Endothelial cell of umbilical vein (primary cell): Measurements from ENCODE around the gene SLC24A3. TPM values are rescaled to one million over a fixed set of nuclear protein-coding genes. Genes with fewer than 3 reads are reported as not detected.

ENCODE experiments used
- BruUV-seq: library from RNA; stranded (reverse); fragments of 400-500 nt; replicated peaks from 2 replicates; lab custom pipeline; 2021; lab: Mats Ljungman, UMichigan
- CTCF ChIA-PET: fragments of 300-600, 350-600 bp; sonication (Branson Sonifier 250); formaldehyde crosslinking; loops from one replicate; lab custom pipeline; 2021; ENCODE audit warnings: antibody characterized with exemption, inconsistent platforms; lab: Charles Lee
- POLR2A ChIA-PET: fragments of 300-600, 350-600 bp; sonication (Branson Sonifier 250); formaldehyde crosslinking; loops from one replicate; lab custom pipeline; 2021; ENCODE audit warnings: antibody characterized with exemption, inconsistent platforms; lab: Charles Lee
- DNase-seq: peaks from one replicate; pipeline ENCODE4 v3.0.0-alpha.2; 2011; ENCODE audit warnings: low read depth, low spot score
- FAIRE-seq: peaks from 2 replicates; lab custom pipeline; 2011; peaks lifted over from hg19 to GRCh38; lab: Jason Lieb, UNC
- H2AFZ ChIP-seq: 2 replicates; pipeline ENCODE4 v1.6.0; 2012; ENCODE audit warnings: low read depth, low read length, control low read depth, inconsistent platforms
- H3K27ac ChIP-seq: 2 replicates; pipeline ENCODE4 v1.5.1; 2011; ENCODE audit warnings: low read depth, mild to moderate bottlenecking, control low read depth, low read length, moderate library complexity; ENCODE audit not compliant: insufficient read depth
- H3K27me3 ChIP-seq, 2 experiments: 2 replicates each; pipeline versions ENCODE4 v1.6.0 to v1.6.1; 2011; ENCODE audit warnings: low read length in 2 of 2, mixed read lengths in 1 of 2; ENCODE audit not compliant: control insufficient read depth in 2 of 2, insufficient read depth in 2 of 2
- H3K36me3 ChIP-seq, 2 experiments: 2 replicates in 1 of 2; 3 replicates in 1 of 2; pipeline ENCODE4 v1.5.1; 2011; ENCODE audit warnings: low read length in 2 of 2, mild to moderate bottlenecking in 1 of 2, moderate library complexity in 1 of 2; ENCODE audit not compliant: control insufficient read depth in 2 of 2, insufficient read depth in 2 of 2; ENCODE audit errors: extremely low read depth in 1 of 2
- H3K4me1 ChIP-seq: 3 replicates; pipeline ENCODE4 v1.5.1; 2011; ENCODE audit warnings: mild to moderate bottlenecking, low read length; ENCODE audit not compliant: control insufficient read depth, insufficient read depth; ENCODE audit errors: extremely low read depth
- H3K4me2 ChIP-seq: 2 replicates; pipeline ENCODE4 v1.6.1; 2011; ENCODE audit warnings: low read length, control low read depth, mixed read lengths; ENCODE audit not compliant: insufficient read depth
- H3K4me3 ChIP-seq, 3 experiments: fragments of 200-600 bp in 1 of 3; sonication (generic), shearing (Covaris generic) in 1 of 3; replicated peaks in 1 of 3; 2 replicates each; pipeline ENCODE4 v1.5.1; 2011 to 2016; ENCODE audit warnings: control low read depth in 3 of 3, low read length in 3 of 3, mild to moderate bottlenecking in 2 of 3, inconsistent platforms in 1 of 3, low read depth in 1 of 3, moderate library complexity in 1 of 3; ENCODE audit not compliant: insufficient read depth in 1 of 3
- H3K79me2 ChIP-seq: 2 replicates; pipeline ENCODE4 v1.6.0; 2012; ENCODE audit warnings: low read length, inconsistent platforms; ENCODE audit not compliant: control insufficient read depth, insufficient read depth
- H3K9ac ChIP-seq: replicated peaks from 2 replicates; pipeline ENCODE3; 2011; ENCODE audit warnings: low read length, control low read depth; ENCODE audit not compliant: insufficient read depth; ENCODE audit errors: extremely low read depth
- H3K9me1 ChIP-seq: replicated peaks from 3 replicates; pipeline ENCODE4 v1.6.0; 2011; ENCODE audit warnings: mild to moderate bottlenecking, low read length; ENCODE audit not compliant: control insufficient read depth, insufficient read depth; ENCODE audit errors: extremely low read depth
- H3K9me3 ChIP-seq: replicated peaks from 2 replicates; pipeline ENCODE4 v1.5.1; 2012; ENCODE audit warnings: low read length, inconsistent platforms; ENCODE audit not compliant: control insufficient read depth, insufficient read depth
- H4K20me1 ChIP-seq: replicated peaks from 2 replicates; pipeline ENCODE3; 2011; ENCODE audit warnings: mild to moderate bottlenecking, low read length; ENCODE audit not compliant: control insufficient read depth, insufficient read depth; ENCODE audit errors: extremely low read depth
- EZH2 ChIP-seq: IDR thresholded peaks from 2 replicates; pipeline ENCODE4 v1.6.1; 2012; ENCODE audit warnings: borderline replicate concordance, low read depth, mild to moderate bottlenecking, moderate library complexity, low read length, inconsistent platforms; ENCODE audit not compliant: severe bottlenecking
- FOS ChIP-seq: IDR thresholded peaks from 2 replicates; pipeline ENCODE4 v1.6.1; 2011; ENCODE audit warnings: mild to moderate bottlenecking, low read length, moderate library complexity, borderline replicate concordance; ENCODE audit not compliant: insufficient read depth
- GATA2 ChIP-seq: IDR thresholded peaks from 2 replicates; pipeline ENCODE4 v1.7.0; 2011; ENCODE audit warnings: low read depth, mild to moderate bottlenecking, moderate library complexity, mixed read lengths, low read length; ENCODE audit not compliant: insufficient read length, insufficient read depth
- JUN ChIP-seq: IDR thresholded peaks from 2 replicates; pipeline ENCODE4 v1.6.1; 2011; ENCODE audit warnings: borderline replicate concordance, low read depth; ENCODE audit not compliant: insufficient read length, insufficient read depth
- MAX ChIP-seq: IDR thresholded peaks from 2 replicates; pipeline ENCODE4 v1.6.1; 2011; ENCODE audit not compliant: insufficient read depth, insufficient read length
- MYC ChIP-seq: IDR thresholded peaks from one replicate; pipeline ENCODE4 v1.6.1; 2011; ENCODE audit warnings: mild to moderate bottlenecking, low read depth, low read length
- POLR2A ChIP-seq: IDR thresholded peaks from 2 replicates; pipeline ENCODE4 v1.6.1; 2012; ENCODE audit warnings: low read depth, mild to moderate bottlenecking, control low read depth, low read length
- POLR2AphosphoS5 ChIP-seq: IDR thresholded peaks from 2 replicates; pipeline ENCODE4 v1.6.1; 2012; ENCODE audit warnings: low read depth, mild to moderate bottlenecking, control low read depth, low read length, moderate library complexity; ENCODE audit not compliant: insufficient read depth
- dilution Hi-C: fragments of 300-500 bp; cut with MboI; formaldehyde crosslinking; loops from one replicate; pipeline ENCODE4 v1.15.0; 2019; ENCODE audit warnings: low sequenced_read_pairs; ENCODE audit not compliant: extremely low pct_ligation_motif_present
- intact Hi-C: fragments of 100-400 bp; cut with micrococcal nuclease; formaldehyde crosslinking; loops from one replicate; pipeline ENCODE4 v1.10.0; 2022
- polyA plus RNA-seq, 4 experiments: library from polyadenylated mRNA; depleted of rRNA in 3 of 4; stranded (reverse) in 3 of 4; unstranded in 1 of 4; fragments of >200 nt; gene quantifications; 2 replicates each; pipeline versions ENCODE4 v1.2.1 to v1.2.3, GENCODE V29; 2011 to 2012; ENCODE audit warnings: missing spikeins in 1 of 4
- total RNA-seq: library from RNA; stranded (reverse); gene quantifications from 2 replicates; pipeline ENCODE4 v1.2.3, GENCODE V29; 2021
- TF ChIP-seq, protein P1 (sequence below), 2 donors: IDR thresholded peaks; 1 replicate in 1 of 2; 2 replicates in 1 of 2; pipeline ENCODE4 v1.5.1; 2011; ENCODE audit warnings: low read length in 2 of 2, mild to moderate bottlenecking in 2 of 2, moderate library complexity in 2 of 2, control low read depth in 1 of 2, inconsistent platforms in 1 of 2, low read depth in 1 of 2; ENCODE audit not compliant: insufficient read depth in 1 of 2; ENCODE audit errors: extremely low read depth in 1 of 2

Gene SLC24A3
- total and polyA plus RNA-seq, 2 donors (not counting 3 experiments of a cell fraction or from before 2014, with no cell fraction given): not detected

GRCh38 chr20:19328676-19329075 lies 116.2 kb downstream of the SLC24A3 start:
- no peaks in the 10 kb centered on the region for H4K20me1 ChIP-seq
- peaks cover 2% of the 10 kb centered on the region for H3K9me3 ChIP-seq
- POLR2A ChIA-PET: no interaction called here
- FAIRE-seq (no peak), DNase-seq (no peak)
- H3K9ac ChIP-seq: no peak overlapping the region
- H3K27me3 ChIP-seq: no peaks in the 10 kb centered on the region
- no peak overlapping the region for H2AFZ ChIP-seq
- no peaks in the 10 kb centered on the region for H3K79me2 ChIP-seq
- H3K27ac ChIP-seq: no peak overlapping the region
- TF ChIP-seq, protein P1, sequence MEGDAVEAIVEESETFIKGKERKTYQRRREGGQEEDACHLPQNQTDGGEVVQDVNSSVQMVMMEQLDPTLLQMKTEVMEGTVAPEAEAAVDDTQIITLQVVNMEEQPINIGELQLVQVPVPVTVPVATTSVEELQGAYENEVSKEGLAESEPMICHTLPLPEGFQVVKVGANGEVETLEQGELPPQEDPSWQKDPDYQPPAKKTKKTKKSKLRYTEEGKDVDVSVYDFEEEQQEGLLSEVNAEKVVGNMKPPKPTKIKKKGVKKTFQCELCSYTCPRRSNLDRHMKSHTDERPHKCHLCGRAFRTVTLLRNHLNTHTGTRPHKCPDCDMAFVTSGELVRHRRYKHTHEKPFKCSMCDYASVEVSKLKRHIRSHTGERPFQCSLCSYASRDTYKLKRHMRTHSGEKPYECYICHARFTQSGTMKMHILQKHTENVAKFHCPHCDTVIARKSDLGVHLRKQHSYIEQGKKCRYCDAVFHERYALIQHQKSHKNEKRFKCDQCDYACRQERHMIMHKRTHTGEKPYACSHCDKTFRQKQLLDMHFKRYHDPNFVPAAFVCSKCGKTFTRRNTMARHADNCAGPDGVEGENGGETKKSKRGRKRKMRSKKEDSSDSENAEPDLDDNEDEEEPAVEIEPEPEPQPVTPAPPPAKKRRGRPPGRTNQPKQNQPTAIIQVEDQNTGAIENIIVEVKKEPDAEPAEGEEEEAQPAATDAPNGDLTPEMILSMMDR (IDR thresholded peaks at IDR 0.05; ENCODE audit: extremely low read depth in 1 of 2, insufficient read depth in 1 of 2, low read depth in 1 of 2, low read length in 2 of 2): no peak
- no peak for TF ChIP-seq FOS
- dilution Hi-C loops (no loop called here), intact Hi-C loops (no loop called here)
- H3K4me3 ChIP-seq: no peak overlapping the region
- no peak overlapping the region for H3K4me2 ChIP-seq
- CTCF ChIA-PET: no interaction called here
- no peaks in the 10 kb centered on the region for H3K36me3 ChIP-seq
- no peaks in the 10 kb centered on the region for H3K4me1 ChIP-seq
- no TSS peak for BruUV-seq
- H3K9me1 ChIP-seq: no peaks in the 10 kb centered on the region

GRCh38 chr20:19330038-19330437 lies 117.6 kb downstream of the SLC24A3 start:
- H3K4me1 ChIP-seq: no peaks in the 10 kb centered on the region
- intact Hi-C loops (no loop called here), dilution Hi-C loops (no loop called here)
- peaks cover 2% of the 10 kb centered on the region for H3K9me3 ChIP-seq
- POLR2A ChIA-PET: no interaction called here
- H3K9me1 ChIP-seq: no peaks in the 10 kb centered on the region
- H2AFZ ChIP-seq: no peak overlapping the region
- no peak overlapping the region for H3K4me3 ChIP-seq
- CTCF ChIA-PET: no interaction called here
- H3K79me2 ChIP-seq: no peaks in the 10 kb centered on the region
- TF ChIP-seq JUN (no peak), MYC (no peak), GATA2 (no peak), MAX (no peak), POLR2A (no peak), FOS (no peak), EZH2 (no peak), POLR2AphosphoS5 (no peak)
- TF ChIP-seq, protein P1 (IDR thresholded peaks at IDR 0.05; ENCODE audit: extremely low read depth in 1 of 2, insufficient read depth in 1 of 2, low read depth in 1 of 2, low read length in 2 of 2): no peak
- BruUV-seq: no TSS peak
- no peaks in the 10 kb centered on the region for H3K27me3 ChIP-seq
- H3K36me3 ChIP-seq: no peaks in the 10 kb centered on the region
- H4K20me1 ChIP-seq: no peaks in the 10 kb centered on the region
- DNase-seq: no peak
- H3K27ac ChIP-seq: no peak overlapping the region
- no peak overlapping the region for H3K9ac ChIP-seq
- no peak overlapping the region for H3K4me2 ChIP-seq
- no peak for FAIRE-seq
